ENCODE results near the gene PTGFRN. TPM values are rescaled to one million over a fixed set of nuclear protein-coding genes. Genes with fewer than 3 reads are reported as not detected.

PTGFRN gene
- total and polyA plus RNA-seq, 2 of the 8 experiments (the other 6 are each of a cell fraction or from before 2014, with no cell fraction given): 13.0 to 32.6 TPM

DNA sequence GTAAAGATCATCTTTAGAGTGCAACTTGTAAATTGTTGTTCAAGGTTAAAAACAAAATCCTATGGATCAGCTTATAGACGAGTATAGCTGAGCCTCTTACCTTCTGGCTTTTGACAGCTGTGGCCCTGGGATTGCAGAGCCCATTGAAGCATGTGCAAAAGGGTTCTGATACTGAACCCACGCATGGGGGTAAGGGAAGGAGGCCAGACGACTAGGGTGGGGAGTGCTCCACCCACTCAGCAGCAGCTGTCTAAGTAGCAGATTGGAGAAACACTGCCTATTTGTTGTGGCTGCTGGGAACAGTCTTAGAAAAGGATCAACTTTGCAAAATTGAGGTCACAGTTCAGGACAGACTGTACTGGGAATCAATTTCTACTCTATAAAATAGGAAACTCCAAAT lies 107.9 kb downstream of the PTGFRN start:
- Histone ChIP-seq H3K27ac (ENCODE audit: low read depth, low read length) (no peak overlapping the region), H3K9ac (replicated peaks in 1 of 4; ENCODE audit: extremely low read depth in 1 of 4, low read depth in 3 of 4, low read length in 3 of 4) (no peak overlapping the region), H3K9me3 (ENCODE audit: insufficient read depth in 2 of 2, low read depth in 1 of 2, low read length in 1 of 2) (no peaks in the 10 kb centered on the region), H3K23me2 (ENCODE audit: low read depth, low read length) (no peaks in the 10 kb centered on the region), H3K27me3 (replicated peaks in 1 of 4; ENCODE audit: control insufficient read depth in 3 of 4, extremely low read depth in 1 of 4, insufficient read depth in 3 of 4, low read length in 3 of 4) (no peaks in the 10 kb centered on the region), H3K79me1 (ENCODE audit: low read depth, low read length) (no peaks in the 10 kb centered on the region), H3K4ac (replicated peaks; ENCODE audit: insufficient read length, low read depth, low read length) (no peak overlapping the region), H2BK20ac (ENCODE audit: low read length) (no peak overlapping the region), H4K8ac (ENCODE audit: extremely low read depth, insufficient read depth, low read length) (no peak overlapping the region), H3K4me1 (replicated peaks in 1 of 4; ENCODE audit: control insufficient read depth in 3 of 4, insufficient read depth in 4 of 4, low read length in 3 of 4) (no peaks in the 10 kb centered on the region), H2BK15ac (ENCODE audit: low read length) (no peak overlapping the region), H3K14ac (ENCODE audit: insufficient read length) (no peak overlapping the region), H3K79me2 (ENCODE audit: control insufficient read depth in 1 of 2, insufficient read depth in 2 of 2, low read length in 2 of 2) (no peaks in the 10 kb centered on the region), H3K56ac (replicated peaks; ENCODE audit: insufficient read length, low read depth, low read length) (no peak overlapping the region), H4K20me1 (replicated peaks in 1 of 2; ENCODE audit: control insufficient read depth in 1 of 2, insufficient read depth in 2 of 2, low read length in 2 of 2) (no peaks in the 10 kb centered on the region), H4K91ac (replicated peaks; ENCODE audit: insufficient read length, low read length) (no peak overlapping the region), H2BK12ac (ENCODE audit: low read depth, low read length) (no peak overlapping the region), H3K18ac (ENCODE audit: extremely low read depth, low read length) (no peak overlapping the region), H2AK5ac (ENCODE audit: low read depth, low read length) (no peak overlapping the region), H3K36me3 (ENCODE audit: control insufficient read depth in 2 of 4, insufficient read depth in 4 of 4, low read length in 3 of 4) (peaks cover 0 to 4% (median 0%) of the 10 kb centered on the region in 4 experiments; a peak in 1 of 8 replicates), H2BK5ac (ENCODE audit: low read depth, low read length) (no peak overlapping the region), H2BK120ac (replicated peaks; ENCODE audit: low read depth, low read length) (no peak overlapping the region), H3K4me2 (ENCODE audit: insufficient read depth in 1 of 2, low read depth in 2 of 2, low read length in 2 of 2) (no peak overlapping the region), H2AFZ (ENCODE audit: low read length) (no peak overlapping the region), H3K23ac (ENCODE audit: insufficient read length) (no peak overlapping the region), H4K5ac (ENCODE audit: insufficient read length, low read depth, low read length) (no peak overlapping the region), H3K4me3 (ENCODE audit: extremely low read depth in 1 of 4, insufficient read depth in 2 of 4, low read depth in 3 of 4, low read length in 4 of 4) (no peak overlapping the region)
- ChIA-PET CTCF (ENCODE audit: partially characterized antibody) (interaction anchor here (0.8 to 1.0 kb wide), 3 partner anchors 31 to 281 kb away, joined by 3 read pairs; no protein-coding TSS in a partner anchor), POLR2A (ENCODE audit: partially characterized antibody) (no interaction called here)
- WGBS, 2 experiments (ENCODE audit: extremely low coverage in 1 of 2, insufficient coverage in 1 of 2, insufficient read length in 1 of 2, insufficient replicate concordance in 2 of 2, low coverage in 1 of 2, low lambda C conversion rate in 2 of 2, missing lambda C conversion rate in 1 of 2): 79% methylated on average over 3 of the region's 3 CpGs; no CpG with 5 or more reads in 1 of the 2 experiments
- FAIRE-seq (no peak), DNase-seq (ENCODE audit: low read depth in 1 of 2, low spot score in 2 of 2) (no peak)
- TF ChIP-seq KDM5A (IDR thresholded peaks at IDR 0.05; ENCODE audit: low read length) (no peak), CHD2 (IDR thresholded peaks at IDR 0.05; ENCODE audit: low read length) (no peak), TAF7 (optimal IDR thresholded peaks at IDR 0.05; ENCODE audit: borderline replicate concordance, low read depth, low read length) (no peak), MAFK (IDR thresholded peaks at IDR 0.05; ENCODE audit: low read depth, low read length) (no peak), ASH2L (IDR thresholded peaks at IDR 0.05; ENCODE audit: low read length) (no peak), SIN3A (conservative IDR thresholded peaks at IDR 0.05 in 1 of 2, IDR thresholded peaks at IDR 0.05 in 1 of 2; ENCODE audit: low read depth in 1 of 2, low read length in 2 of 2) (no peak), CTBP2 (IDR thresholded peaks at IDR 0.05; ENCODE audit: borderline replicate concordance, insufficient read depth, insufficient read length, low read length) (no peak), SIX5 (IDR thresholded peaks at IDR 0.05; ENCODE audit: low read depth, low read length) (no peak), CBX5 (IDR thresholded peaks at IDR 0.05; ENCODE audit: low read depth, low read length) (no peak), YY1 (IDR thresholded peaks at IDR 0.05; ENCODE audit: low read depth, low read length) (no peak), RFX5 (IDR thresholded peaks at IDR 0.05; ENCODE audit: borderline replicate concordance, low read depth, low read length) (no peak), ZNF274 (IDR thresholded peaks at IDR 0.05; ENCODE audit: borderline replicate concordance, extremely low read depth, low read length) (no peak), EGR1 (IDR thresholded peaks at IDR 0.05; ENCODE audit: borderline replicate concordance, low read depth, low read length) (no peak)
- TF ChIP-seq, protein P1, sequence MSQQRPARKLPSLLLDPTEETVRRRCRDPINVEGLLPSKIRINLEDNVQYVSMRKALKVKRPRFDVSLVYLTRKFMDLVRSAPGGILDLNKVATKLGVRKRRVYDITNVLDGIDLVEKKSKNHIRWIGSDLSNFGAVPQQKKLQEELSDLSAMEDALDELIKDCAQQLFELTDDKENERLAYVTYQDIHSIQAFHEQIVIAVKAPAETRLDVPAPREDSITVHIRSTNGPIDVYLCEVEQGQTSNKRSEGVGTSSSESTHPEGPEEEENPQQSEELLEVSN (IDR thresholded peaks at IDR 0.05): no peak

Measured in H1 (cell line).